Measurements from ENCODE around the gene CD3D.

Gene CD3D

GRCh38 chr11:118342503-118343161 lies at the start of gene CD3D:
Gene CD3D (minus strand): TSS chr11:118342705. CDS start chr11:118342607, 98 bp downstream.
- DNase-seq = no peak

GRCh38 chr11:118383657-118384056 lies 41.2 kb upstream of the CD3D start:
- no peak for DNase-seq

GRCh38 chr11:118382954-118383353 lies 40.4 kb upstream of the CD3D start:
- DNase-seq = no peak

- DNase-seq = no peak
These were observed 38.1 kb upstream of the CD3D start for GRCh38 chr11:118380571-118380970.

- no peak for DNase-seq
These were observed 37.0 kb upstream of the CD3D start for GRCh38 chr11:118379497-118379896.

- DNase-seq = no peak
These were observed 33.5 kb upstream of the CD3D start for GRCh38 chr11:118375978-118376377.

GRCh38 chr11:118374729-118375128 lies 32.2 kb upstream of the CD3D start:
- no peak for DNase-seq

GRCh38 chr11:118373871-118374270 lies 31.4 kb upstream of the CD3D start:
- DNase-seq = no peak

GRCh38 chr11:118373263-118373662 lies 30.8 kb upstream of the CD3D start:
- no peak for DNase-seq

- no peak for DNase-seq
These were observed 28.3 kb upstream of the CD3D start for GRCh38 chr11:118370774-118371173.

GRCh38 chr11:118366287-118366686 lies 23.8 kb upstream of the CD3D start:
- no peak for DNase-seq

- DNase-seq = no peak
These were observed 22.6 kb upstream of the CD3D start for GRCh38 chr11:118364956-118365615.

GRCh38 chr11:118359295-118359958 lies 16.9 kb upstream of the CD3D start, which contains the start of gene UBE4A:
Gene UBE4A (plus strand): TSS chr11:118359600. CDS start chr11:118365081, 5,481 bp downstream.
- peak; percentile 89 for DNase-seq

GRCh38 chr11:118358071-118358470 lies 15.6 kb upstream of the CD3D start:
- no peak for DNase-seq

GRCh38 chr11:118353084-118353710 lies 10.7 kb upstream of the CD3D start:
- peak; percentile 13 for DNase-seq

- no peak for DNase-seq
These were observed 7.0 kb upstream of the CD3D start for GRCh38 chr11:118349475-118349874.

- no peak for DNase-seq
These were observed 1.5 kb upstream of the CD3D start, which contains the start of gene CD3G for GRCh38 chr11:118343981-118344515. Gene CD3G (plus strand): TSS chr11:118344344. CDS start chr11:118344424, 80 bp downstream.

GRCh38 chr11:118343248-118343647 lies 743 bp upstream of the CD3D start:
- no peak for DNase-seq

GRCh38 chr11:118341815-118342489 lies 553 bp downstream of the CD3D start:
- no peak for DNase-seq

- no peak for DNase-seq
These were observed 1.2 kb downstream of the CD3D start for GRCh38 chr11:118341261-118341660.

GRCh38 chr11:118340449-118340848 lies 2.1 kb downstream of the CD3D start:
- DNase-seq = no peak

- DNase-seq = no peak
These were observed 3.1 kb downstream of the CD3D start for GRCh38 chr11:118339281-118339961.
